Spleen (tissue), 11 donors: Measurements from ENCODE around the gene PTTG1IP2. TPM values are rescaled to one million over a fixed set of nuclear protein-coding genes. Genes with fewer than 3 reads are reported as not detected.

Source experiments
- DNase-seq: peaks from one replicate; pipeline ENCODE4 v3.0.0-alpha.2; 2020
- H3K27ac ChIP-seq, 8 donors: fragments of 200-600 bp; sonication (generic) in 7 of 8; 1 replicate in 4 of 8; 2 replicates in 4 of 8; pipeline versions ENCODE4 v1.5.0 to v1.8.0; 2016 to 2021; ENCODE audit warnings: inconsistent platforms in 4 of 8, mild to moderate bottlenecking in 4 of 8, moderate library complexity in 1 of 8
- H3K27me3 ChIP-seq, 7 donors: fragments of 200-600 bp; sonication (generic) in 6 of 7; replicated peaks in 1 of 7; 1 replicate in 4 of 7; 2 replicates in 3 of 7; pipeline versions ENCODE4 v1.5.0 to v1.8.0; 2016 to 2021; ENCODE audit warnings: inconsistent platforms in 3 of 7, mild to moderate bottlenecking in 1 of 7
- H3K36me3 ChIP-seq, 6 donors: fragments of 200-600 bp; sonication (generic) in 5 of 6; 1 replicate in 4 of 6; 2 replicates in 2 of 6; pipeline versions ENCODE4 v1.5.0 to v1.8.0; 2016 to 2021; ENCODE audit warnings: inconsistent platforms in 2 of 6
- H3K4me1 ChIP-seq, 6 donors: fragments of 200-600 bp; sonication (generic) in 5 of 6; 1 replicate in 3 of 6; 2 replicates in 3 of 6; pipeline versions ENCODE4 v1.5.0 to v1.8.0; 2016 to 2021; ENCODE audit warnings: inconsistent platforms in 3 of 6
- H3K4me3 ChIP-seq, 8 donors: fragments of 200-600 bp; sonication (generic) in 7 of 8; 1 replicate in 4 of 8; 2 replicates in 4 of 8; pipeline versions ENCODE4 v1.5.0 to v1.8.0; 2016 to 2021; ENCODE audit warnings: inconsistent platforms in 4 of 8, mild to moderate bottlenecking in 4 of 8, moderate library complexity in 2 of 8
- H3K9me3 ChIP-seq, 8 donors: fragments of 200-600 bp; sonication (generic) in 7 of 8; 1 replicate in 4 of 8; 2 replicates in 4 of 8; pipeline versions ENCODE4 v1.5.0 to v1.8.0; 2016 to 2021; ENCODE audit warnings: inconsistent platforms in 4 of 8
- POLR2A ChIP-seq, 3 donors: fragments of 450-650 bp; IDR thresholded peaks; one replicate each; pipeline ENCODE4 v1.5.1; 2017; ENCODE audit warnings: antibody characterized with exemption in 3 of 3, mild to moderate bottlenecking in 1 of 3
- POLR2AphosphoS5 ChIP-seq, 3 donors: sonication (generic); formaldehyde crosslinking; IDR thresholded peaks; one replicate each; pipeline ENCODE4 v1.5.1; 2017; ENCODE audit warnings: antibody characterized with exemption in 3 of 3
- WGBS, 5 donors: extraction: QIAGEN DNeasy Blood & Tissue Kit in 3 of 5; methylation state at CpG; one replicate each; pipeline versions ENCODE4 v1.1.5 to v1.1.7; 2013 to 2018; 5-methylcytosine and 5-hydroxymethylcytosine counted together
- intact Hi-C: fragments of 100-400 bp; cut with DNase I; formaldehyde crosslinking; loops from one replicate; pipeline ENCODE4 v1.15.0; 2023; ENCODE audit warnings: low total_unique reads
- polyA plus RNA-seq, 3 donors: library from polyadenylated mRNA; stranded (reverse); fragments of 200-250 nt; gene quantifications; one replicate each; pipeline ENCODE4 v1.2.1, GENCODE V29; 2013
- total RNA-seq, 7 donors: library from RNA; depleted of rRNA in 3 of 7; stranded (reverse); fragments of >200 nt in 3 of 7; fragmentation: NEBNext Ultra II Directional in 4 of 7; extraction: Animal tissue kit (Norgen Biotek cat#: 25700) in 4 of 7; gene quantifications; one replicate each; pipeline versions ENCODE4 v1.1.0 to v1.2.1, GENCODE V29; 2016 to 2021
- TF ChIP-seq, protein P1 (sequence below), 11 experiments: fragments of 200-600 bp in 7 of 11; fragments of 450-650 bp in 4 of 11; sonication (generic) in 4 of 11; IDR thresholded peaks in 8 of 11; conservative IDR thresholded peaks in 3 of 11; 1 replicate in 7 of 11; 2 replicates in 4 of 11; pipeline versions ENCODE4 v1.4.0 to v1.8.0; 2016 to 2021; ENCODE audit warnings: antibody characterized with exemption in 11 of 11, inconsistent platforms in 4 of 11, mild to moderate bottlenecking in 1 of 11
- donor health status: healthy with polysubstance abuse.
- donor health status: DM: no; HTN: no; CAD: no; lungs with moderate emphysema.
- donor health status: DM: no; HTN: no; CAD: no.
- donor health status: Bipolar disorder and iron deficiency.
- donor health status: healthy.
- donor health status: DM: no; HTN: no; CAD: no.
- donor health status: DM: yes; HTN: yes; CAD: no.

PTTG1IP2 gene
- total and polyA plus RNA-seq, 10 donors: not detected

DNA sequence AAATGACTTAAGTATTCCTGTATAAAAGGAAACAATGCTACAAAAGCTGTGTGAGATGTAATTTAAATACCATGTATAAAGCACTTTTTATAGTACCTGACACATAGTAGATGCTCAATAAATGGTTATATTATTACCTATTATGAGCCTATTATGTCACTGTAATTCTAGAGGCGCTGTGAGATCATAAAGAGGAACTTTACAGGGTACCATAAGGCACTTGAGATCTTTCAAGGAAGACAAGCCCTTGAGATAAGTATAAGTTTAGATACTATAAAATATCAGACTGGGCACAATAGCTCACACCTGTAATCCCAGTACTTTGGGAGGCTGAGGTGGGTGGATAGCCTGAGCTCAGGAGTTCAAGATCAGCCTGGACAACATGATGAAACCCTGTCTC lies 38.3 kb downstream of the PTTG1IP2 start:
- intact Hi-C loops: no loop called here
- no peak for TF ChIP-seq POLR2A (IDR thresholded peaks at IDR 0.05)
- TF ChIP-seq POLR2AphosphoS5 (IDR thresholded peaks at IDR 0.05): no peak
- TF ChIP-seq, protein P1, sequence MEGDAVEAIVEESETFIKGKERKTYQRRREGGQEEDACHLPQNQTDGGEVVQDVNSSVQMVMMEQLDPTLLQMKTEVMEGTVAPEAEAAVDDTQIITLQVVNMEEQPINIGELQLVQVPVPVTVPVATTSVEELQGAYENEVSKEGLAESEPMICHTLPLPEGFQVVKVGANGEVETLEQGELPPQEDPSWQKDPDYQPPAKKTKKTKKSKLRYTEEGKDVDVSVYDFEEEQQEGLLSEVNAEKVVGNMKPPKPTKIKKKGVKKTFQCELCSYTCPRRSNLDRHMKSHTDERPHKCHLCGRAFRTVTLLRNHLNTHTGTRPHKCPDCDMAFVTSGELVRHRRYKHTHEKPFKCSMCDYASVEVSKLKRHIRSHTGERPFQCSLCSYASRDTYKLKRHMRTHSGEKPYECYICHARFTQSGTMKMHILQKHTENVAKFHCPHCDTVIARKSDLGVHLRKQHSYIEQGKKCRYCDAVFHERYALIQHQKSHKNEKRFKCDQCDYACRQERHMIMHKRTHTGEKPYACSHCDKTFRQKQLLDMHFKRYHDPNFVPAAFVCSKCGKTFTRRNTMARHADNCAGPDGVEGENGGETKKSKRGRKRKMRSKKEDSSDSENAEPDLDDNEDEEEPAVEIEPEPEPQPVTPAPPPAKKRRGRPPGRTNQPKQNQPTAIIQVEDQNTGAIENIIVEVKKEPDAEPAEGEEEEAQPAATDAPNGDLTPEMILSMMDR (IDR thresholded peaks at IDR 0.05 in 8 of 11, conservative IDR thresholded peaks at IDR 0.05 in 3 of 11): no peak
- no peaks in the 10 kb centered on the region for H3K4me1 ChIP-seq
- no peak for DNase-seq
- no peaks in the 10 kb centered on the region for H3K9me3 ChIP-seq
- WGBS, 5 donors: 76 to 86% (median 85%) methylated on average over 1 of the region's 1 CpG
- no peak overlapping the region for H3K27ac ChIP-seq
- no peaks in the 10 kb centered on the region for H3K27me3 ChIP-seq
- no peaks in the 10 kb centered on the region for H3K36me3 ChIP-seq
- H3K4me3 ChIP-seq: no peak overlapping the region

DNA sequence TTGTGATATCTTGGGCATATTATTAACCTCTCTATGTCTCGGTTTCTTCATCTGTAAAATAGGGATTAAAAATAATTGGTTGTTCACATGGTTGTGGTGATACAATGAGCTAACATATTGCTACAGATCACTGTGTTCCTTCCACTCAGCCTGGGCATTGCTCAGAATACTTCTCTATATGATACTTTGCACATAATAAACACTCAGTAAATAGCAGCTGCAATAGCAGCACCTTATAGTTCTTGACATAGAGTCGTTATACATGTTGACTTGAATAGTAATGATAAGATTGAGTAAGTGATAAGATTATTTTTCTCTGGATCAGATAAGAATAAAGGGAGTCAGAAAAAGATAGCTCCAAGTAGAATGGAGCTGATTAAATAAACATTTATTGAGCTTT lies 42.3 kb downstream of the PTTG1IP2 start:
- 75 to 94% (median 87%) methylated on average over 2 of the region's 2 CpGs for WGBS, 5 donors
- no peaks in the 10 kb centered on the region for H3K4me1 ChIP-seq
- H3K27ac ChIP-seq: no peak overlapping the region
- no peaks in the 10 kb centered on the region for H3K36me3 ChIP-seq
- TF ChIP-seq, protein P1 (IDR thresholded peaks at IDR 0.05 in 8 of 11, conservative IDR thresholded peaks at IDR 0.05 in 3 of 11): no peak
- TF ChIP-seq POLR2A (IDR thresholded peaks at IDR 0.05) (no peak), POLR2AphosphoS5 (IDR thresholded peaks at IDR 0.05) (no peak)
- intact Hi-C loops: no loop called here
- no peaks in the 10 kb centered on the region for H3K9me3 ChIP-seq
- DNase-seq: no peak
- no peak overlapping the region for H3K4me3 ChIP-seq
- no peaks in the 10 kb centered on the region for H3K27me3 ChIP-seq

DNA sequence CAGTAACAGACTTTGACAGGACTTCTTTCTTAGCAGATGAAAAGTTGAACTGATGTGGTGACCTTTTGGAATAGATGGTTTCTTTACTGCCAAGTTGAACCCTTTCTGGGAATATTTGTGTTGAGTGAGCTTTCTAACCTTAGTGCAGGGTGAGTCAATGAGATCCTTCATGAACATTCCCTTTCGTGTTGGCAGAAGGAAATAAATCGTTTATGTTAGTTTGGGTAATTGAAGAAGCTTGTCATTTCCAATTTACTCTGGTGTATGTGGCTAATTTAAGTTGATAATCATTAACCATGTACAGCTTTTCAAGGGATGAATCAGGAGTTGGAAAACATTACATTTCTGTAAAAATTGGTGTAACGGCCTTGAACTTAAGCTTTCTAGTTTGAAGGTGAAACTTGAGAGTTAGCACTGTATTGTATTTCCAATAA lies 43.4 kb downstream of the PTTG1IP2 start:
- no peaks in the 10 kb centered on the region for H3K4me1 ChIP-seq
- no peaks in the 10 kb centered on the region for H3K27me3 ChIP-seq
- no peak overlapping the region for H3K27ac ChIP-seq
- no peaks in the 10 kb centered on the region for H3K36me3 ChIP-seq
- no peak for TF ChIP-seq POLR2AphosphoS5 (IDR thresholded peaks at IDR 0.05)
- TF ChIP-seq, protein P1 (IDR thresholded peaks at IDR 0.05 in 8 of 11, conservative IDR thresholded peaks at IDR 0.05 in 3 of 11): no peak
- TF ChIP-seq POLR2A (IDR thresholded peaks at IDR 0.05): no peak
- no peak for DNase-seq
- intact Hi-C loops: no loop called here
- H3K9me3 ChIP-seq: no peaks in the 10 kb centered on the region
- no peak overlapping the region for H3K4me3 ChIP-seq
- WGBS, 5 donors: 71 to 82% (median 79%) methylated on average over 3 of the region's 3 CpGs

DNA sequence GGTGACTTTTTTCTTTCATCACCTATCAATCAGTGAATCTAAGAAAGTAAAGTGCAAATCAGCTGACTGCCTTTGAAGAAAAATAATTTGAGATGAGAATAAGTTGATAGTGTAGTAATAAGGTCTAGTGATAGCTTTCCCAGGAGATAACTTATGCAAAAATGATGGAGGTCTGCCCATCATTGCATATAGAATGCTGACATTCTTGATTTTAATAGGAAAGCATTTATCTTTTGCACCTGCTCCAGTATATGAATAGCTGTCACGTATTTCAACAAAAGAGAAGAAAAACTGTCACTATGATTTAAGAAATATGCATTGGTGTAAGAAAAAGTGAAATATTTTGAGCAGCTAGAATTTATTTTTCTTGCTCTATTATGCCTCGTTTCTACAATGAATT lies 46.8 kb downstream of the PTTG1IP2 start:
- H3K36me3 ChIP-seq: no peaks in the 10 kb centered on the region
- intact Hi-C loops: no loop called here
- WGBS, 5 donors: 69 to 89% (median 76%) methylated on average over 2 of the region's 2 CpGs
- TF ChIP-seq POLR2A (IDR thresholded peaks at IDR 0.05) (no peak), POLR2AphosphoS5 (IDR thresholded peaks at IDR 0.05) (no peak)
- TF ChIP-seq, protein P1 (IDR thresholded peaks at IDR 0.05 in 8 of 11, conservative IDR thresholded peaks at IDR 0.05 in 3 of 11): no peak
- no peaks in the 10 kb centered on the region for H3K27me3 ChIP-seq
- H3K4me3 ChIP-seq: no peak overlapping the region
- H3K4me1 ChIP-seq: no peaks in the 10 kb centered on the region
- DNase-seq: no peak
- no peaks in the 10 kb centered on the region for H3K9me3 ChIP-seq
- H3K27ac ChIP-seq: no peak overlapping the region
